AG04449 (cell line): ENCODE measurements around the gene CYP17A1.
"Not testable (repeated sequence)": the region's sequence is repeated elsewhere in the genome, so short reads cannot be mapped to it uniquely, and the experiment has no call there.

Experiments used
- CTCF ChIA-PET: fragments of 350-600 bp; formaldehyde crosslinking; extraction: SDS; loops from one replicate; lab custom pipeline; 2021; ENCODE audit warnings: antibody characterized with exemption; lab: Yijun Ruan, JAX
- POLR2A ChIA-PET: fragments of 400-600, 350-600 bp; formaldehyde crosslinking; extraction: SDS; loops from one replicate; lab custom pipeline; 2020; ENCODE audit warnings: antibody characterized with exemption, inconsistent platforms; lab: Yijun Ruan, JAX
- DNase-seq: peaks from one replicate; pipeline ENCODE4 v3.0.0-alpha.2; 2010; ENCODE audit warnings: low read depth, low spot score
- H3K4me3 ChIP-seq: 2 replicates; pipeline ENCODE4 v1.5.1; 2011; ENCODE audit warnings: low read depth, mild to moderate bottlenecking, control low read depth, low read length
- CTCF ChIP-seq: IDR thresholded peaks from one replicate; pipeline ENCODE4 v1.5.1; 2011; ENCODE audit warnings: mild to moderate bottlenecking, moderate library complexity, low read length, control low read depth, inconsistent platforms; ENCODE audit not compliant: insufficient read depth; ENCODE audit errors: missing control alignments

Gene CYP17A1

DNA sequence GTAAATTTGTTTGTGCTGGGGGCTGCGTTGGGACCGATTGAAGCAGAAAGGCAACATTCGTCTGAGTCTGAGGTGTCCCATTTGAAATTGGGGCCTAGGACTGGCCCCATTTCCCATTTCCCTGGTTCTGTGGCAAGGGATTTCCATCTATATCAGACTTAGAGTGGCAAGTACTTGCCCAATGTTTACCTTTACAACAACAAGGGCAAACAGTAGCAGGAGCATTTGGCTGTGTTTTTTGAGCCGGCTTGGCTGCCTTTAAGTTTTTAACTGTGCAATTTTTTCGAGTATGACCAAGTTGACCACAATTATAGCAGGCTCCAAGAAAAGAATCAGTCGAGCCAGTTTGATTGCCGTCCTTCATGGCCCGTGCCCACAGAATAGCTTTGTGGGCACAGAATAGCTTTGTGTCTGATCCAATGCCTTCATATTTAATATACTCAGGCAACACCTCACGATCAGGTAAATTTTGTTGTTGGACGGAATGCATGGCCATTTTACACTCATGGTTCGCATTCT is 4.7 kb upstream of the CYP17A1 start:
- no peak for DNase-seq
- no peak for TF ChIP-seq CTCF
- POLR2A ChIA-PET, result no interaction called here
- CTCF ChIA-PET, result interaction anchor here (0.7 to 1.0 kb wide), 3 partner anchors 60 to 75 kb away, joined by 3 to 4 read pairs (median 3); no protein-coding TSS in a partner anchor
- H3K4me3 ChIP-seq, result no peak overlapping the region

DNA sequence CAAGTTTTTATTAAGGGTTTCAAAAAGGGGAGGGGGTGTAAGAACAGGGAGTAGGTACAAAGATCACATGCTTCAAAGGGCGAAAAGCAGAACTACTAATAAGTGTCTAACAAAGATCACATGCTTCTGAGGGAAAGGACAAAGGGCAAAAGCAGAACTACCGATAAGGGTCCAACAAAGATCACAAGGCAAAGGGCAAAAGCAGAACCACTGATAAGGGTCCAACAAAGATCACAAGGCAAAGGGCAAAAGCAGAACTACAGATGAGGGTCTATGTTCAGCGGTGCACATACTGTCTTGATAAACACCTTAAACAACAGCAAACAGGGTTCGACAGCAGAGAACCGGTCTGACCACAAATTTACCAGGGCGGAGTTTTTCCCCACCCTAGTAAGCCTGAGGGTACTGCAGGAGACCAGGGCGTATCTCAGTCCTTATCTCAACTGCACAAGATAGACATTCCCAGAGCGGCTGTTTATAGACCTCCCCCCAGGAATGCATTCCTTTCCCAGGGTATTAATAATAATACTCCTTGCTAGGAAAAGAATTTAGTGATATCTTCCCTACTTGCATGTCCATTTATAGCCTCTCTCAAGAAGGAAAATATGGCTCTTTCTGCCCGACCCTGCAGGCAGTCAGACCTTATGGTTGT is 1.2 kb upstream of the CYP17A1 start:
- POLR2A ChIA-PET, DNase-seq, H3K4me3 ChIP-seq: not testable (repeated sequence)
- CTCF ChIA-PET, result interaction anchor here (1.0 to 14.1 kb wide), 6 partner anchors 9 to 495 kb away, joined by 3 to 355 read pairs (median 16); no protein-coding TSS in a partner anchor

- H3K4me3 ChIP-seq, result no peak overlapping the region
- no peak for DNase-seq
- CTCF ChIA-PET, result interaction anchor here (0.6 to 14.1 kb wide), 28 partner anchors 10 to 499 kb away, joined by 3 to 355 read pairs (median 4); partner anchors contain the start of genes AS3MT and RPEL1
- peak; percentile 85 for TF ChIP-seq CTCF
- POLR2A ChIA-PET, result no interaction called here
Observed at GRCh38 chr10:102835007-102835482, 2.2 kb downstream of the CYP17A1 start.

DNA sequence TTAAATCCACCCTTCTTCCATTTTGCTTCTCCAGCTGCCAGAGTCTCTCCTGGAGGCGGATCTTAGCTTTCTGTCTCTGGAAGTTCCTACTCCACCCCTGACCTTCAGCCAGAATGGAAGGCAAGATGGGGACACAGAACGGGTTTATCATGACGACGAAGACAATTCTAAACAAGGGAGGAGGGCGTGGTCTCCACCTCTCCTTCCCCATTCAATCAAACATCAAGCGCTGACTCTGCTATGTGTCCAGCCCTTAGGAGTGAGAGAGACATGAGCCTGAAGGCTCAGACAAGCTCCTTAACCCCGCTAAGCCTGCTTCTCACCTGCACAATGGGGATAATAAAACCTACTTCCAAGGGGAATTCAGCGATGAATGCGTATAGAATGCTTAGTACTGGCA is 3.1 kb downstream of the CYP17A1 start:
- H3K4me3 ChIP-seq, result no peak overlapping the region
- no peak for TF ChIP-seq CTCF
- ChIA-PET POLR2A (no interaction called here), CTCF (interaction anchor here (0.6 to 14.1 kb wide), 25 partner anchors 9 to 500 kb away, joined by 3 to 355 read pairs (median 4); partner anchors contain the start of gene CNNM2)
- no peak for DNase-seq

DNA sequence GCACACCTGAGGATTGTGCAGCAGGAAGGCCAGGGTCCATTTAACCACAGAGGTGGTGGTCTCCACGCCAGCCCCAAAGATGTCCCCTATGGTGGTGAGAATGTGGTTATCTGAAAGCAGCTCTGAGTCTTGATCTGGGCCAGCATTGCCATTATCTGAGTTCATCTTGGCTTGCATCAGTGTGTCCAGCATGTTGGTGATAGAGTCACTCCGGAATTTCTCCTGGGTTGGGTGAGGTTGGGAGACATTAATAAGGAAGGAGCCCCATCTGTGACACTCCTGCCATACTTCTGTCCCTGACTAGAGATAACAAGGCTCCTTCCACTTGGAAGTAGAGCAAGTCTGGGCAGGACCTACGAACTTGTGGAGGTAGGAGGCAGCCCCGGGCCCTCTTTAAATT is 4.2 kb downstream of the CYP17A1 start:
- no peak for DNase-seq
- ChIA-PET POLR2A (interaction anchor here (0.7 kb wide), 1 partner anchor 101 kb away, joined by 3 read pairs; no protein-coding TSS in a partner anchor), CTCF (interaction anchor here (0.9 to 14.1 kb wide), 11 partner anchors 15 to 224 kb away, joined by 3 to 355 read pairs (median 4); no protein-coding TSS in a partner anchor)
- no peak for TF ChIP-seq CTCF
- no peak overlapping the region for H3K4me3 ChIP-seq

GRCh38 chr10:102832248-102832647 is 5.0 kb downstream of the CYP17A1 start:
- ChIA-PET CTCF (interaction anchor here (0.9 to 14.1 kb wide), 13 partner anchors 15 to 502 kb away, joined by 3 to 355 read pairs (median 4); partner anchors contain the start of gene CNNM2), POLR2A (interaction anchor here (1.1 kb wide), 1 partner anchor 118 kb away, joined by 3 read pairs; the partner anchor contains the start of genes ARL3 and SFXN2)
- TF ChIP-seq CTCF, result no peak
- H3K4me3 ChIP-seq, result no peak overlapping the region
- DNase-seq, result no peak
